HepG2 (cell line): ENCODE data around the gene ARID5B. TPM values are rescaled to one million over a fixed set of nuclear protein-coding genes. Genes with fewer than 3 reads are reported as not detected.

Source experiments
- ATAC-seq: fragments of 200-7000 bp; cut with Tn5 transposase; 3 replicates; pipeline ENCODE4 v1.9.1; 2020; ENCODE audit warnings: mild to moderate bottlenecking, moderate library complexity
- BruUV-seq: library from RNA; stranded (reverse); fragments of 400-500 nt; replicated peaks from 2 replicates; lab custom pipeline; 2021; lab: Mats Ljungman, UMichigan
- CTCF ChIA-PET: fragments of 300-600 bp; formaldehyde crosslinking; extraction: SDS; loops from one replicate; lab custom pipeline; 2021; ENCODE audit warnings: low total read pairs, inconsistent platforms, low intra/inter-chr PET ratio; lab: Yijun Ruan, JAX
- POLR2A ChIA-PET: fragments of 350-600 bp; sonication (Branson Sonifier 250); formaldehyde crosslinking; loops from one replicate; lab custom pipeline; 2020; ENCODE audit warnings: antibody characterized with exemption, inconsistent platforms; lab: Yijun Ruan, JAX
- DNase-seq: peaks from one replicate; pipeline ENCODE4 v3.0.0-alpha.2; 2015; ENCODE audit warnings: low spot score
- FAIRE-seq: peaks from 3 replicates; lab custom pipeline; 2011; peaks lifted over from hg19 to GRCh38; lab: Jason Lieb, UNC
- H2AFZ ChIP-seq: one replicate; pipeline ENCODE4 v1.6.1; 2011; ENCODE audit warnings: low read length, inconsistent platforms
- H3K27ac ChIP-seq: fragments of 300-600 bp; 3 replicates; pipeline ENCODE4 v1.8.0; 2011; ENCODE audit warnings: mixed run types, mild to moderate bottlenecking, mixed read lengths, low read length, inconsistent platforms; ENCODE audit not compliant: insufficient read depth; ENCODE audit errors: extremely low read length
- H3K27me3 ChIP-seq, 2 experiments: fragments of 200-600 bp in 1 of 2; 2 replicates in 1 of 2; 3 replicates in 1 of 2; pipeline versions ENCODE4 v1.6.0 to v1.8.0; 2011; ENCODE audit warnings: low read length in 2 of 2, mild to moderate bottlenecking in 2 of 2, moderate library complexity in 2 of 2, inconsistent platforms in 1 of 2; ENCODE audit not compliant: insufficient read depth in 2 of 2, control insufficient read depth in 1 of 2
- H3K36me3 ChIP-seq, 2 experiments: fragments of 200-600 bp in 1 of 2; replicated peaks in 1 of 2; 2 replicates in 1 of 2; 3 replicates in 1 of 2; pipeline versions ENCODE4 v1.5.1 to v1.8.0; 2011; ENCODE audit warnings: low read length in 2 of 2, inconsistent platforms in 1 of 2; ENCODE audit not compliant: insufficient read depth in 2 of 2, control insufficient read depth in 1 of 2
- H3K4me1 ChIP-seq: 2 replicates; pipeline ENCODE4 v1.5.1; 2012; ENCODE audit warnings: low read length, inconsistent platforms; ENCODE audit not compliant: insufficient read depth
- H3K4me2 ChIP-seq: 2 replicates; pipeline ENCODE4 v1.6.0; 2011; ENCODE audit warnings: low read depth, low read length, inconsistent platforms
- H3K4me3 ChIP-seq, 3 experiments: fragments of 200-600 bp in 1 of 3; sonication (generic), shearing (Covaris generic) in 1 of 3; replicated peaks in 1 of 3; 2 replicates each; pipeline ENCODE4 v1.5.1; 2011 to 2016; ENCODE audit warnings: low read length in 3 of 3, inconsistent platforms in 2 of 3, low read depth in 2 of 3, mild to moderate bottlenecking in 2 of 3, control low read depth in 1 of 3, mixed read lengths in 1 of 3; ENCODE audit not compliant: insufficient read depth in 1 of 3
- H3K79me2 ChIP-seq: one replicate; pipeline ENCODE4 v1.6.1; 2011; ENCODE audit warnings: low read length, inconsistent platforms; ENCODE audit not compliant: insufficient read depth
- H3K9ac ChIP-seq: 2 replicates; pipeline ENCODE4 v1.6.0; 2011; ENCODE audit warnings: mild to moderate bottlenecking, low read depth, low read length, inconsistent platforms; ENCODE audit not compliant: insufficient read depth
- H3K9me3 ChIP-seq: 2 replicates; pipeline ENCODE4 v1.5.1; 2012; ENCODE audit warnings: mild to moderate bottlenecking, low read length
- H4K20me1 ChIP-seq: 2 replicates; pipeline ENCODE4 v1.6.0; 2011; ENCODE audit warnings: inconsistent platforms, mild to moderate bottlenecking, low read length, moderate library complexity; ENCODE audit not compliant: insufficient read depth
- ESRRA ChIP-seq: sonication (generic); formaldehyde crosslinking; IDR thresholded peaks from 2 replicates; pipeline ENCODE4 v1.5.1; 2020; ENCODE audit warnings: mild to moderate bottlenecking, low read depth, missing genetic modification reagents
- KDM5B ChIP-seq: sonication (generic); formaldehyde crosslinking; IDR thresholded peaks from 2 replicates; pipeline ENCODE4 v1.4.0; 2020; ENCODE audit warnings: missing genetic modification reagents, mild to moderate bottlenecking, borderline replicate concordance
- KIAA2018 ChIP-seq: sonication (generic); formaldehyde crosslinking; IDR thresholded peaks from 2 replicates; pipeline ENCODE4 v1.5.0; 2020; ENCODE audit warnings: mild to moderate bottlenecking, missing genetic modification reagents, borderline replicate concordance
- NFKBIZ ChIP-seq: IDR thresholded peaks from 2 replicates; pipeline ENCODE4 v1.6.1; 2018; ENCODE audit warnings: missing genetic modification reagents, missing compliant biosample characterization
- ZBTB49 ChIP-seq: sonication (generic); formaldehyde crosslinking; IDR thresholded peaks from 2 replicates; pipeline ENCODE4 v1.4.0; 2020; ENCODE audit warnings: missing genetic modification reagents, borderline replicate concordance
- ZNF224 ChIP-seq: sonication (generic); formaldehyde crosslinking; IDR thresholded peaks from 2 replicates; pipeline ENCODE4 v1.5.0; 2020; ENCODE audit warnings: mild to moderate bottlenecking, missing genetic modification reagents
- ZNF260 ChIP-seq: sonication (generic); formaldehyde crosslinking; IDR thresholded peaks from 2 replicates; pipeline ENCODE4 v1.4.0; 2020; ENCODE audit warnings: missing genetic modification reagents, low read depth, mild to moderate bottlenecking, borderline replicate concordance
- ZNF383 ChIP-seq: sonication (generic); formaldehyde crosslinking; IDR thresholded peaks from 2 replicates; pipeline ENCODE4 v1.4.0; 2020; ENCODE audit warnings: missing genetic modification reagents, mild to moderate bottlenecking, borderline replicate concordance
- ZNF878 ChIP-seq: sonication (generic); formaldehyde crosslinking; IDR thresholded peaks from 2 replicates; pipeline ENCODE4 v1.8.1; 2023; ENCODE audit warnings: mild to moderate bottlenecking, missing genetic modification reagents, moderate library complexity
- ZSCAN22 ChIP-seq: sonication (generic); formaldehyde crosslinking; IDR thresholded peaks from 2 replicates; pipeline ENCODE4 v1.4.0; 2020; ENCODE audit warnings: mild to moderate bottlenecking, missing genetic modification reagents
- WGBS: methylation state at CpG from one replicate; pipeline ENCODE4 v1.1.6; 2017; ENCODE audit warnings: low lambda C conversion rate; 5-methylcytosine and 5-hydroxymethylcytosine counted together
- in situ Hi-C: cut with HindIII; loops from 2 replicates; pipeline ENCODE4 v1.10.0; 2017; ENCODE audit warnings: low pct_unique_long_range_greater_than_20kb; ENCODE audit not compliant: extremely low pct_ligation_motif_present
- intact Hi-C: fragments of 100-400 bp; cut with micrococcal nuclease; formaldehyde crosslinking; loops from one replicate; pipeline ENCODE4 v1.10.0; 2022; ENCODE audit not compliant: unreplicated experiment
- polyA plus RNA-seq, 8 experiments: library from polyadenylated mRNA; depleted of rRNA in 3 of 8; stranded (reverse) in 7 of 8; unstranded in 1 of 8; fragments of >200 nt; fragmentation: Illumina TruSeq in 4 of 8; extraction: Trizol in 4 of 8; gene quantifications; 2 replicates each; pipeline versions ENCODE4 v1.2.1 to v1.2.3, GENCODE V29; 2011 to 2016; ENCODE audit warnings: low read depth in 4 of 8, missing spikeins in 1 of 8, mixed read lengths in 1 of 8; ENCODE audit not compliant: insufficient read depth in 1 of 8
- total RNA-seq, 5 experiments: library from RNA; depleted of rRNA; stranded (reverse); fragments of >200 nt; fragmentation: Illumina TruSeq; extraction: Trizol; gene quantifications; 2 replicates each; pipeline ENCODE4 v1.2.3, GENCODE V29; 2016; ENCODE audit warnings: low read depth in 1 of 5
- TF ChIP-seq, protein P1 (sequence below): sonication (generic); formaldehyde crosslinking; IDR thresholded peaks from 2 replicates; pipeline ENCODE4 v1.4.0; 2020; ENCODE audit warnings: mild to moderate bottlenecking, low read depth, missing genetic modification reagents

ARID5B gene
- total and polyA plus RNA-seq, 2 of the 13 experiments (the other 11 are each of a cell fraction or from before 2014, with no cell fraction given) = 6.2 to 21.1 TPM

DNA sequence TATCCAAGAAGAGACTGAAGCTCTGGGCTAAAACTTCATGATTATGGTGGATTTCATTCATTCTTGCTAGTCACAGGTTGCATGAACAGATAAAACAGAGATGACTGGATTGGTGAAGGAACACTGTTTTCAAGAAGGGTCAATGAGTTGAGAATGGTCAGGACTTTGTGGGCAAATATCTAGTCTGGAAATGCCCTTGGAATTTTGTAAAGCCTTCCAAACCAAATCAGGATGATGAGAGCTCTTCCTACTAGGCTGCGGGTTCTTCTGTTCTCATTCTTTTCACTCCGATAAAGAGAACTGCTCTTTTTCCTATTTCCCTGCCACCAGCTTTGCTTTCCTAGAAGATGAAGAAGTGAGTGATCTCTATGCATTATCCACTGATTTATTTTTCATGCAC, 171.4 kb downstream of the ARID5B start (continued):
- TF ChIP-seq KIAA2018 (CRISPR knock-in tag) = no peak

- H4K20me1 ChIP-seq = no peaks in the 10 kb centered on the region; the same call in 1 of the 2 replicates
- no peak for TF ChIP-seq ZNF260 (CRISPR knock-in tag)
- TF ChIP-seq, protein P1, sequence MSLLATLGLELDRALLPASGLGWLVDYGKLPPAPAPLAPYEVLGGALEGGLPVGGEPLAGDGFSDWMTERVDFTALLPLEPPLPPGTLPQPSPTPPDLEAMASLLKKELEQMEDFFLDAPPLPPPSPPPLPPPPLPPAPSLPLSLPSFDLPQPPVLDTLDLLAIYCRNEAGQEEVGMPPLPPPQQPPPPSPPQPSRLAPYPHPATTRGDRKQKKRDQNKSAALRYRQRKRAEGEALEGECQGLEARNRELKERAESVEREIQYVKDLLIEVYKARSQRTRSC (CRISPR knock-in tag) = no peak
- TF ChIP-seq ZNF878 = no peak
- TF ChIP-seq ZBTB49 (CRISPR knock-in tag) = no peak
- TF ChIP-seq ZNF224 (CRISPR knock-in tag) = no peak
- TF ChIP-seq KDM5B (CRISPR knock-in tag) = no peak
- TF ChIP-seq ESRRA = no peak
- TF ChIP-seq NFKBIZ (CRISPR knock-in tag) = no peak
- TF ChIP-seq ZNF383 (CRISPR knock-in tag) = no peak
- TF ChIP-seq ZSCAN22 = no peak
- ChIA-PET CTCF (no interaction called here), POLR2A (no interaction called here)
- H2AFZ ChIP-seq = no peak overlapping the region
- H3K36me3 ChIP-seq = peaks cover 34 to 85% of the 10 kb centered on the region in 2 experiments
- H3K4me3 ChIP-seq = no peak overlapping the region
- FAIRE-seq (no peak), DNase-seq (no peak), ATAC-seq (no peak)
- H3K27ac ChIP-seq = no peak overlapping the region
- intact Hi-C loops (no loop called here), in situ Hi-C loops (no loop called here)
- peaks cover 13% of the 10 kb centered on the region for H3K79me2 ChIP-seq
- WGBS = 96% methylated on average over 3 of the region's 3 CpGs
- H3K27me3 ChIP-seq = no peaks in the 10 kb centered on the region
- H3K4me2 ChIP-seq = no peak overlapping the region
- H3K4me1 ChIP-seq = no peaks in the 10 kb centered on the region
- no peaks in the 10 kb centered on the region for H3K9me3 ChIP-seq
- BruUV-seq = no TSS peak
- H3K9ac ChIP-seq = no peak overlapping the region
These were observed 171.9 kb downstream of the ARID5B start for GRCh38 chr10:62073429-62073828.
